GM18505 (cell line): ENCODE data around the gene WDR74.
"Not testable (repeated sequence)": the region's sequence is repeated elsewhere in the genome, so short reads cannot be mapped to it uniquely, and the experiment has no call there.

ENCODE experiments used
- ATAC-seq: cut with Tn5 transposase; IDR thresholded peaks from one replicate; pipeline ENCODE4 v1.9.1; 2021; ENCODE audit not compliant: unreplicated experiment
- POLR2A ChIP-seq: IDR thresholded peaks from 4 replicates; pipeline ENCODE4 v1.6.1; 2011; ENCODE audit warnings: borderline replicate concordance; ENCODE audit not compliant: insufficient read depth, insufficient read length; ENCODE audit errors: extremely low read depth

WDR74 gene

DNA sequence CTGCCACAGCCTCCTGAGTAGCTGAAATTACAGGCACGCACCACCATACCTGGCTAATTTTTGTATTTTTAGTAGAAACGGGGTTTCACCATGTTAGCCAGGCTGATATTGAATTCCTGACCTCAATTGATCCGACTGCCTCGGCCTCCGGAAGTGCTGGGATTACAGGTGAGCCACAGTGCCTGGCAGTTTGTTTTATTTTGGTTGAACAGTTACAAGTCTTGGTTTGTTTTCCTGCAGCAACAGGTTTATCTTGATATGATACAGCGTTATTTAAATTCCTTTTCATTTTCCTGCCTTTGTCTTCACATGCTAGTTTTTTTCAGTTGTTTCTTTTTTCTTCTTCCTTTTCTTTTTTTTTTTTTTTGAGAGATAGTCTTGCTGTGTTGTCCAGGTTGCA, 37.3 kb upstream of the WDR74 start:
- ATAC-seq: no peak
- no peak for TF ChIP-seq POLR2A

DNA sequence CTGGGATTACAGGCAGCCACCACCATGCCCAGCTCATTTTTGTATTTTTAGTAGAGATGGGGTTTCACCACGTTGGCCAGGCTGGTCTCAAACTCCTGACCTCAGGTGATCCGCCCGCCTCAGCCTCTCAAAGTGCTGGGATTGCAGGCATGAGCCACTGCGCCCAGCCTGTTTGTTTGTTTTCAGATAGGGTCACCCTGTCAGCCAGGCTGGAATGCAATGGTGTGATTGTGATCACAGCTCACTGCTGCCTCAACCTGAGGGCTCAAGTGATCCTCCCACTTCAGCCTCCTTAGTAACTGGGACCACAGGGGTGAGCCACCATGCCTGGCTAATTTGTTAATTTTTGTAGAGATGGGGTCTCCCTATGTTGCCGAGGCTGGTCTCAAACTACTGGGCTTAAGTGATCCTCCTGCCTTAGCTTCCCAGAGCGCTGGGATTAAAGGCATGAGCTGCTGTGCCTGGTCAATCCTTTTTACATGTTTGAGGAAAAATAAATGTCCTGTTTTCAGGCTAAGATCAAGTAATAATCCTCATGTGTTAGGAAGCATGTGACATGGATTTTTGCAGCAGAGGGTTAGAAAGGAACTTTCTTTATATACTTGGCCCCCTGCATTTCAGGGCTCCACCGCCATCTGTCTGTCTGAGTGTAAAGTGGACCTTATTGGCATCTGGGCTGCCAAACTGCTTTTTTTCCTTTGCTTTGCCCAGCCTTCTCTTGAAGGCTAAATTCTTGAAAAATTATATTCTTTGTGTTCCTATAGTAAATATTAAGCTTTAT, 36.5 kb upstream of the WDR74 start:
- no peak for TF ChIP-seq POLR2A
- no peak for ATAC-seq

DNA sequence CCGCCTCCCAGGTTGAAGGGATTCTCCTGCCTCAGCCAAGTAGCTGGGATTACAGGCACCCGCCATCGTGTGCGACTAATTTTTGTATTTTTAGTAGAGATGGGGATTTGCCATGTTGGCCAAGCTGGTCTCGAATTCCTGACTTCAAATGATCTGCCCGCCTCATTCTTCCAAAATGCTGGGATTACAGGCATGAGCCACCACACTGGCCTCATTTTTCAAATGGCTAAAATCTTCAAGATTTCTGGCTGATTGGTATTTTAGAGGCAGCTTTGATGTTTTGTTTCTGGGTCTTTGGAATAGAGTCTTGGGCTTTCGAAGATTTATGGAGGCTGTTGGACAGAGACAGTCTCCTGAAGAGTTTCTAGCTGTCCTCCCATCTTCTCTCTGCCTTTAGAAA, 35.5 kb upstream of the WDR74 start:
- TF ChIP-seq POLR2A: no peak
- ATAC-seq: no peak

GRCh38 chr11:62865635-62866034, 26.2 kb upstream of the WDR74 start:
- TF ChIP-seq POLR2A: no peak
- ATAC-seq: no peak

DNA sequence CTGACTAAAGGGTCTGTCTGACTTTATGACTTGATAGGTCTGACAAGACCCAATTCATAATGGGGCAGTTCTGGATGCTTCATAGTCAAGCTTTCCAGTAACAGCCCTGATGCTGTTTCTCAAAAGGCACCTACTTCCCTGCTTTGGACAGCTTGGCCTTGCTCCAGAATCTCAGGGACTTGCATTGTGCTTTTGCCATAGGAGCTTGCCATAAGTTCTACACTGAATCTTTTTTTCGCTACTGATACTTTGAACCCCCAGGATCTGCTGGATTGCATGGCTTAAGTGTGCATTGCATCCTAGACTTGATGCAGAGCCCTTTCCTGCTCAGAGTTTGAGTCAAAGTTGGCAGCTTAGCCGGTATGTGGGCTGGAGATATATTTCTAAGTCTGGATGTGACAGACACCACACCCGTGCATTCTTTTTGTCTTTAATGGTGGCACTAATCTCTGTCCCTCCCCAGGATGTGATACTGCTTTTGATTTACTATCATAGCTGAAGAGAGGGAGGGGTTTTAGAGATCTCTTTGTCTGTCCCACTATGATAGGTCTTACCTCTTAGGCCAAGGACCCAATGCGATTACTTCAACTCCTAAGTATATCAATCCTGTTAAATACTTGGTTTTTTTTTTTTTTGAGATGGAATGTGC, 24.4 kb upstream of the WDR74 start:
- ATAC-seq: no peak
- no peak for TF ChIP-seq POLR2A

DNA sequence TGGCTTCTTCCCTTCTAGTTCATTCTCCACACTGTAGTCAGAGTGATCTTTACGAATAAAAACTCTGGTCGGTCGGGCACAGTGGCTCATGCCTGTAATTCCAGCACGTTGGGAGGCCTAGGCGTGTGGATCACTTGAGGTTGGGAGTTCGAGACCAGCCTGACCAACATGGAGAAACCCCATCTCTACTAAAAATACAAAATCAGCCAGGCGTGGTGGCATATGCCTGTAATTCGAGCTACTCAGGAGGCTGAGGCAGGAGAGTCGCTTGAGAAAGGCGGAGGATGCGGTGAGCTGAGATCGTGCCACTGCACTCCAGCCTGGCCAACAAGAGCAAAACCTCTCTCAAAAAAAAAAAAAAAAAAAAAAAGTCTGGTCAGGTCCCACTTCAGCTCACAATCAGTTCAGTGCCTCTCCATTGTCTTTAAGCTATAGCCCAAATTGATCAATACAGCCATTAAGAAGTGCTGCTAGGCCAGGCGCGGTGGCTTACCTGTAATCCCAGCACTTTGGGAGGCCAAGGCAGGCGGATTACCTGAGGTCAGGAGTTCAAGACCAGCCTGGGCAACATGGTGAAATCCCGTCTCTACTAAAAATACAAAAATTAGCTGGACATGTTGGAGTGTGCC, 22.3 kb upstream of the WDR74 start:
- ATAC-seq: not testable (repeated sequence)

- ATAC-seq: no peak
- no peak for TF ChIP-seq POLR2A
Observed at GRCh38 chr11:62860835-62861563, 21.6 kb upstream of the WDR74 start.

- ATAC-seq: not testable (repeated sequence)
Observed at GRCh38 chr11:62859281-62859703, 19.9 kb upstream of the WDR74 start.

GRCh38 chr11:62858201-62858600, 18.8 kb upstream of the WDR74 start:
- ATAC-seq: no peak
- no peak for TF ChIP-seq POLR2A

- TF ChIP-seq POLR2A: no peak
- no peak for ATAC-seq
Observed at GRCh38 chr11:62857541-62857982, 18.2 kb upstream of the WDR74 start.

- TF ChIP-seq POLR2A: no peak
- ATAC-seq: peak; percentile 1
Observed at GRCh38 chr11:62856333-62856895, 17.0 kb upstream of the WDR74 start.

GRCh38 chr11:62855571-62856332, 16.4 kb upstream of the WDR74 start:
- peak; percentile 78 for ATAC-seq
- TF ChIP-seq POLR2A: peak; percentile 100
